ENCODE data around the gene RAPGEF6. TPM values are rescaled to one million over a fixed set of nuclear protein-coding genes. Genes with fewer than 3 reads are reported as not detected.

The RAPGEF6 gene
- total and polyA plus RNA-seq, 2 of the 4 experiments (the other 2 are of a cell fraction): 5.8 to 18.8 TPM

- peak; percentile 62 for DNase-seq
- H4K20me1 ChIP-seq (ENCODE audit: insufficient read depth, low read length): no peaks in the 10 kb centered on the region
- H4K91ac ChIP-seq (ENCODE audit: insufficient read depth, low read depth, low read length): no peak overlapping the region
- peaks cover 3% of the 10 kb centered on the region; the same call in 1 of the 2 replicates for H3K9me1 ChIP-seq (ENCODE audit: insufficient read depth, low read length)
- no peak overlapping the region for H2AK5ac ChIP-seq (ENCODE audit: low read depth, low read length)
- intact Hi-C loops (cut with micrococcal nuclease): loop anchor here (10.0 kb wide), 1 partner anchor 205 kb away; no protein-coding TSS in a partner anchor
- H4K8ac ChIP-seq (ENCODE audit: low read depth in 2 of 2, low read length in 2 of 2): no peak overlapping the region
- no peak for ATAC-seq (ENCODE audit: low read depth)
- no TSS peak for BruUV-seq (replicated peaks)
- ChIA-PET CTCF (interaction anchor here (0.5 kb wide), 1 partner anchor 145 kb away, joined by 3 read pairs; no protein-coding TSS in a partner anchor), POLR2A (ENCODE audit: unreplicated experiment) (no interaction called here)
- no peaks in the 10 kb centered on the region for H3K27me3 ChIP-seq (ENCODE audit: control insufficient read depth, insufficient read depth, low read length)
- dilution Hi-C loops (cut with HindIII; ENCODE audit: low sequenced_read_pairs, unreplicated experiment): no loop called here
- no peak overlapping the region for H3K23ac ChIP-seq (ENCODE audit: low read depth, low read length)
- no peak overlapping the region for H3K4ac ChIP-seq (ENCODE audit: low read depth, low read length)
- H3K27ac ChIP-seq (ENCODE audit: insufficient read depth, low read length): no peak overlapping the region
- in situ Hi-C loops (cut with MboI; ENCODE audit: low sequenced_read_pairs): no loop called here
- H3K4me2 ChIP-seq (ENCODE audit: low read depth, low read length): no peak overlapping the region
- no peak overlapping the region for H3K9ac ChIP-seq (ENCODE audit: low read depth, low read length)
- no peak overlapping the region for H2AFZ ChIP-seq (replicated peaks; ENCODE audit: low read length, poor library complexity)
- no peak overlapping the region for H2BK20ac ChIP-seq (ENCODE audit: low read depth, low read length)
- H3K4me1 ChIP-seq (ENCODE audit: control insufficient read depth, insufficient read depth, low read length): peaks cover 3% of the 10 kb centered on the region
- peaks cover 0 to 6% of the 10 kb centered on the region in 2 experiments; a peak in 1 of 4 replicates for H3K79me1 ChIP-seq (ENCODE audit: low read depth in 1 of 2, low read length in 2 of 2)
- H3K9me3 ChIP-seq (ENCODE audit: control insufficient read depth, insufficient read depth, low read length): no peaks in the 10 kb centered on the region
- TF ChIP-seq NFE2L2 (IDR thresholded peaks at IDR 0.05; ENCODE audit: low read depth, low read length) (no peak), RCOR1 (IDR thresholded peaks at IDR 0.05; ENCODE audit: insufficient replicate concordance, low read length) (no peak)
- no peak overlapping the region for H2BK120ac ChIP-seq (ENCODE audit: low read depth, low read length)
- no peak overlapping the region for H2AK9ac ChIP-seq (replicated peaks; ENCODE audit: low read depth, low read length, poor library complexity)
- no peak overlapping the region for H2BK15ac ChIP-seq (ENCODE audit: low read depth, low read length)
- no peak overlapping the region for H3K18ac ChIP-seq (ENCODE audit: low read depth, low read length)
- H3K14ac ChIP-seq (replicated peaks; ENCODE audit: low read depth, low read length): no peak overlapping the region
- H2BK5ac ChIP-seq (ENCODE audit: low read depth, low read length, poor library complexity, severe bottlenecking): no peak overlapping the region
- no CpG with 5 or more reads among the region's 5 CpGs for WGBS, 2 experiments (ENCODE audit: extremely low coverage in 2 of 2, insufficient read length in 1 of 2)
- H3K4me3 ChIP-seq (ENCODE audit: insufficient read depth, low read depth, low read length): no peak overlapping the region
- peaks cover 4% of the 10 kb centered on the region; the same call in 1 of the 2 replicates for H3K36me3 ChIP-seq (ENCODE audit: control insufficient read depth, insufficient read depth, low read length)
- no peak overlapping the region for H4K5ac ChIP-seq (ENCODE audit: low read depth, low read length)
- H3K56ac ChIP-seq (ENCODE audit: extremely low read depth, insufficient read depth, low read length): no peak overlapping the region
These were observed 5.2 kb upstream of the RAPGEF6 start for GRCh38 chr5:131640043-131640856.

Data from IMR-90 (cell line).